Measurements from ENCODE around the gene PARD6G.

PARD6G gene

DNA sequence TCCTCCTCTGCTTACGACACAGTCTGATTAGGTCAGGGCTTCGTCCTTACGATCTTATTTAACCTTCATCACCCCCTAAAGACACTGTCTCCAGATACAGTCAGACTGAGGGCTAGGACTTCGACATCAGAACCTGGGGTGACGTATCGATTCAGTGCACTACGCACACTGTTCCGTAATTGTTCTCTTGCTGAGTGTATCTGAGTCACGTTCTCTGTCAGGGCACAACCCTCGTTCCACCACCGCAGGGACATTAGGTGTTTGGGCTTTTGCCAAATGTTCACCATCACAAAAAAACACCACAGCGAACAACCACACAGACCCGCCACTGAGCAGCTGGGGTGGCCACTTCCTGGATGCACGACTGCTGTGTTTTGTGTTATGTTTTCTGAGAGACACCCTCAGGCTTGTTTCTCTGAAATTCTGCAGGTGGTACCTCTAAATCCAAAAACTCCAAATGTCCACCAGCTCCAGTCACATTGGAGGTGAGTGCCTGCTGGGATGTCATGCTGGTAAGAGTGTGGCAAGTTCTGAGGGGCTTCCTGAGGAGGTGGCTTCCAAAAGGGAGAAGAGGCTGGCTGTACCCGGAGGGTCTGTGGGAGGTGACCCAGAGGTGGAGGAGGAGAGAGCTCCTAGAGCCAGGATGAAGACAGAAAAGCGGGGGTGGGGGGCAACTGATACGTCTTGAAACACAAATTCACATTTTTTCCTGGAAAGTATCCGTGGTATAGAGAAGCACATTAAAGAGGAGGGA, 71.7 kb downstream of the PARD6G start:
- Histone ChIP-seq H3K9ac (no peak overlapping the region), H4K20me1 (no peaks in the 10 kb centered on the region), H3K4me3 (no peak overlapping the region), H3K27ac (no peak overlapping the region), H3K9me3 (replicated peaks in 1 of 11) (no peaks in the 10 kb centered on the region), H3K27me3 (no peaks in the 10 kb centered on the region), H3K36me3 (no peaks in the 10 kb centered on the region), H3K4me2 (peak overlapping the region in 8 of 11 experiments; percentile 17 to 56 (median 40); a peak in 14 of 22 replicates), H3K4me1 (peaks cover 14 to 27% (median 23%) of the 10 kb centered on the region in 10 experiments)
- TF ChIP-seq Cebpa-rat (IDR thresholded peaks at IDR 0.05): no peak

DNA sequence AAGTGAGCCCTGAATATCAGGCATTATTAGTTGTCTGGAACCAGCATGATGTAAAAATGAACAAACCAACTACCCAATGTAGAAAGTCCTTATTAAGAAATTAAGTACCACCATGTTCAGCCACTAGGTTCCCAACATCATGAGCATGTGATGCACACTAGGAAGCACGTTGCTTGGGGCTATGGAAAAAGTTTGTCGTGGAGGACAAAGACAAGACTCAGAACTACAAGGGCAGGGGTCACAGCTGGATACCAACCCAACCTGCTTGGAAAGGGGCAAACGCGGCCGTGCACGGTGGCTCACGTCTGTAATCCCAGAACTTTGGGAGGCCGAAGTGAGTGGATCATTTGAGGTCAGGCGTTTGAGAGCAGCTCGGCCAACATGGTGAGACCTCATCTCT, 74.3 kb downstream of the PARD6G start:
- H4K20me1 ChIP-seq: no peaks in the 10 kb centered on the region
- peaks cover 14 to 41% (median 32%) of the 10 kb centered on the region in 10 experiments for H3K4me1 ChIP-seq
- H3K9me3 ChIP-seq (replicated peaks in 1 of 11): no peaks in the 10 kb centered on the region
- no peak overlapping the region for H3K9ac ChIP-seq
- no peaks in the 10 kb centered on the region for H3K27me3 ChIP-seq
- no peak for TF ChIP-seq Cebpa-rat (IDR thresholded peaks at IDR 0.05)
- H3K36me3 ChIP-seq: no peaks in the 10 kb centered on the region
- H3K27ac ChIP-seq: no peak overlapping the region
- no peak overlapping the region for H3K4me3 ChIP-seq
- no peak overlapping the region for H3K4me2 ChIP-seq

DNA sequence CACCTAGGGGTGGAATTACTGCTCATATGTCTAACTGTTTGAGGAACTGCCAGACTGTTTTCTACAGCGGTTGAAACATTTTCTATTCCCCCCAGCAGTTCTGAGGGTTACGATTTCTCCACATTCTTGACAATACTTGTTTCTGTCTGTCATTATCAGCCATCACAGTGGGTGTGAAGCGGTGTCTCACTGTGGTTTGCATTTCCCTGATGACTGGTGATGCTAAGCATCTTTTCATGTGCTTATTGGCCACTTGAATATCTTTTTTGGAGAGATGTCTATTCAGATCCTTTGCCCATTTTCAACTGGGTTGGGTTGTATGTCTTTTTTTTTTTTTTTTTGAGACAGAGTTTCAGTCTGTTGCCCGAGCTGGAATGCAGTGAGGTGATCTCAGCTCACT, 75.3 kb downstream of the PARD6G start:
- Histone ChIP-seq H3K4me2 (no peak overlapping the region), H4K20me1 (no peaks in the 10 kb centered on the region), H3K9ac (no peak overlapping the region), H3K4me1 (peaks cover 16 to 50% (median 39%) of the 10 kb centered on the region in 10 experiments), H3K4me3 (no peak overlapping the region), H3K27me3 (no peaks in the 10 kb centered on the region), H3K9me3 (replicated peaks in 1 of 11) (peaks cover 0 to 7% (median 0%) of the 10 kb centered on the region in 11 experiments; a peak in 5 of 22 replicates), H3K27ac (no peak overlapping the region), H3K36me3 (no peaks in the 10 kb centered on the region)
- no peak for TF ChIP-seq Cebpa-rat (IDR thresholded peaks at IDR 0.05)

DNA sequence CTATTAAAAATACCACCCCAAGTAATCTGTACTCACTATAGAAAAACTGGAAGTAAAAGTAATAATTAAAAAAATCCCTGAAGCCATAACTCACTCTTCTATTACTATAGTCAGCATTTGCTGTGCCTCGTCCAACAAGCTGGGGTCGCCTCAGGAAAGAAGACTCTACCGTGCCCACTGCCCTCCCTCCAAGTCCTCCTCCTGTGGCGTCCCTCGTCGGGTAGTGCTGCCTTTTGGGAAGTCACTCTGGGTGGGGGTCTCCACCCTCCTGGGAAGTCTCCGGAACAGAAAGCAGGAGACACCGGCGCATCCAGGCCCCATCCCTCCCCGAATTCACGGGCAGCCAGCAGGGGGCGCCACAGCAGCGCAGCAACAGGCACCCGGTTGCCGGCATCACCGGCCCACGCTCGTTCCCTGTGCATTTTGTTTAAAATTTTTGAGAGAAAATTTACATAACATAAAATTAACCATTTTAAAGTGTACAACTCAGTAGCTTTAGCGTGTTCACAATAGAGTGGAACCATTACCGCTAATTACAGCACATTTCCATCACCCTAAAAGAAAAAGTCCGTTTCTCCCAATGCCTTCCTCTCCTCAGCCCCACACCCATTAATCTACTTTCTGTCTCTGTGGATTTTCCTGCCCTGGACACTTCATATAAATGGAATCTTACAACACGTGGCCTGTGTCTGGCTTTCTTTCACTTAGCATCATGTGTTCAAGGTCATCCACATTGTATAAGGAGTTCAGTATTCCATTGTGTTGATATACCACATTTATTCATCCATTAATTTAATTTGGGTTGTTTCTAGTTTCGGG, 76.1 kb downstream of the PARD6G start:
- H4K20me1 ChIP-seq: no peaks in the 10 kb centered on the region
- H3K9me3 ChIP-seq (replicated peaks in 1 of 11): peaks cover 0 to 15% (median 6%) of the 10 kb centered on the region in 11 experiments; a peak in 15 of 22 replicates
- H3K36me3 ChIP-seq: no peaks in the 10 kb centered on the region
- peaks cover 16 to 48% (median 39%) of the 10 kb centered on the region in 10 experiments for H3K4me1 ChIP-seq
- no peak overlapping the region for H3K4me2 ChIP-seq
- no peak overlapping the region for H3K9ac ChIP-seq
- TF ChIP-seq Cebpa-rat (IDR thresholded peaks at IDR 0.05): no peak
- H3K27me3 ChIP-seq: no peaks in the 10 kb centered on the region
- H3K27ac ChIP-seq: no peak overlapping the region
- no peak overlapping the region for H3K4me3 ChIP-seq

DNA sequence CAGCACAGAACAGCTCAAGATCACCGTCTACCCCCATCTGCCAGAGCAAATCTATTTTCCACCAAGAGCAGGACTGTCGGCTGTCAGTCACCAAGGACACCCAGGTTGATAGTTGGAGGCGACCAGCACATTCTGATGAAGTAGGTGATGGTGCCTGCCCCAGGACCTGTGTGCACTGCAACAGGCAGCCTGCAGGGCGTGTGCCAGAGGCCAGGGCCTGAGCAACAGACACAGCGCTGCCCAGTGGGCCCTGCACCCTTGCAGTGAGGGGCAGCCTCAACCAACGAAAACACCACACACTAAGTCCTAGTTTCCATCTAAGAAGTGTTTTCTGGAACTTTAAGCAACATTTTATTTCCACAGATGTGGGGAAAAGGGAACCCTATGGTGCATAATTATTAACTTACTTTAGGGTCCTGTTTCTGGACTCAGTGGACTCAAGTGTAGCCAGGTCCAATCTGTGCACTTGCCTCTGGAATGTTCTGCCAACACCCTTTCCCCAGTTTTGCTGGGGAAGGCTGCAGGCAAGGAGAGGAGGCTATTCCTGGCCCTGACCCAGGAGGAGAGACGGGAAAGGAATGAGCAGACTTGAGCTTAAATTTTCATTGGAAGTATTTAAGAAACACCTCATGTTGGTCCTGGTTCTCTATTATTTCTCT, 76.8 kb downstream of the PARD6G start:
- Histone ChIP-seq H3K4me2 (peak overlapping the region in 7 of 11 experiments; percentile 11 to 89 (median 82); a peak in 10 of 22 replicates), H4K20me1 (no peaks in the 10 kb centered on the region), H3K9ac (no peak overlapping the region), H3K9me3 (replicated peaks in 1 of 11) (peaks cover 5 to 22% (median 14%) of the 10 kb centered on the region in 11 experiments), H3K36me3 (no peaks in the 10 kb centered on the region), H3K4me3 (no peak overlapping the region), H3K4me1 (peaks cover 16 to 42% (median 34%) of the 10 kb centered on the region in 10 experiments), H3K27me3 (no peaks in the 10 kb centered on the region), H3K27ac (no peak overlapping the region)
- no peak for TF ChIP-seq Cebpa-rat (IDR thresholded peaks at IDR 0.05)

DNA sequence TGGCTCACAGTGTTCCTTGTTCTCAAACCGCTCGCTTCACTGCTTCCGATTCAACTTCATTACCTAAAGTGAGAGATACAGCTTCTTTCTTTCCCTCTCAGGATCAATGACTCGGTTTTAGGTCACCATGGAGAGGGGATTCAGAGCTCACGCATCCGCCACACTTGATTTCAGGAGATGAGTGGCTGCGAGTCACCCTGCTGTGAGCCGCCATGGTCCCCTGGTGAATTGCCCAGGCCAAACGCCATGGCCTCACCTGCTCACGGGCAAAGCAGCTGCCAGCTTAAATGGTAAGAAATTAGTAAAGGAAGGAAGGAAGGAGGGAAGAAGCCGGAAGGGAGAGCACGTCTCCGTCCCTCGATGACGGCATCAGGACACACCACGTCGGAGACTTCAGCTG, 77.7 kb downstream of the PARD6G start:
- Histone ChIP-seq H3K36me3 (0 out of 22 replicates have a peak, but pooled peaks cover 0 to under 1% (median 0%) of the 10 kb centered on the region in 11 experiments), H3K9ac (no peak overlapping the region), H3K27ac (0 out of 22 replicates have a peak overlapping the region, but pooled peaks of 1 of the 11 experiments have one; percentile 9), H3K4me2 (peak overlapping the region; percentile 62 to 91 (median 82)), H3K4me1 (peaks cover 16 to 36% (median 29%) of the 10 kb centered on the region in 10 experiments), H4K20me1 (no peaks in the 10 kb centered on the region), H3K4me3 (no peak overlapping the region), H3K27me3 (no peaks in the 10 kb centered on the region), H3K9me3 (replicated peaks in 1 of 11) (peaks cover 14 to 31% (median 23%) of the 10 kb centered on the region in 11 experiments)
- no peak for TF ChIP-seq Cebpa-rat (IDR thresholded peaks at IDR 0.05)

DNA sequence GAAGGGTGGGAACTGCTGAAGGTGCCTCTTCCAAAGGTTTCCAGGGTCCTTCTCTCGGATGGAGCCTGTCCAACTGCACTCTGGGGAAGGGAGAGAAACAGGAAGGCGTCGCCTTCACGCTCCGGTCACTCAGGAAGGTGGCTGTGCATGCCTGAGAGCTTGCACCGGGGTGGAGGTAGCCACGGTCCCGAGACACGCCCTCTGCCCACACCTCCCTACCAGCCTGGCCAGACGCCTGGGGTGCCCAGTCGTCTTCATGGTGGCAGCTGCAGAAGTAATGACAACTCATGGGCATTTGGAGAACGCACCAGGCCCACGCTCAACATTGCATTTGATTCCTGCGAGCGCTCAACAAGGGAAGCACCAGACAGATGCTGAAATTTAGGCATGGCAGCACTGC, 78.3 kb downstream of the PARD6G start:
- peaks cover 20 to 38% (median 29%) of the 10 kb centered on the region in 11 experiments for H3K9me3 ChIP-seq (replicated peaks in 1 of 11)
- H3K4me3 ChIP-seq: no peak overlapping the region
- H3K36me3 ChIP-seq: peaks cover 0 to 7% (median 0%) of the 10 kb centered on the region in 11 experiments; a peak in 3 of 22 replicates
- H3K4me1 ChIP-seq: peaks cover 16 to 36% (median 29%) of the 10 kb centered on the region in 10 experiments
- peak overlapping the region; percentile 62 to 91 (median 82) for H3K4me2 ChIP-seq
- TF ChIP-seq Cebpa-rat (IDR thresholded peaks at IDR 0.05): no peak
- H3K27me3 ChIP-seq: no peaks in the 10 kb centered on the region
- H3K27ac ChIP-seq: 0 out of 22 replicates have a peak overlapping the region, but pooled peaks of 1 of the 11 experiments have one; percentile 9
- H3K9ac ChIP-seq: no peak overlapping the region
- no peaks in the 10 kb centered on the region for H4K20me1 ChIP-seq

DNA sequence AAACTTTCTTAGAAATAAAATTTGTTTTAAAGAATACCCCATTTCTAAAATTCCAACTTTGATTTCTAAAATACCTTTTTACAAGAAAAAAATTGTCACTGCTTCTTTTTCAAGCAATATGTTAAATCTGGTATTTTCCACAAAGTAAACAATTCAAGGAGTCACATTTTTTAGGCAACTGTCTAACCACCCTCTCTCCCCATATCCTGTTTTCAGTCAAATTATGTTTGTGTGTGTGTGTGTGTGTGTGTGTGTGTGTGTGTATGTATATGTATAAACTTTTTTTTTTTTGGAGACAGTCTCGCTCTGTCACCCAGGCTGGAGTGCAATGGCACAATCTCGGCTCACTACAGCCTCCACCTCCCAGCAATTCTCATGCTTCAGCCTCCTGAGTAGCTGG, 79.0 kb downstream of the PARD6G start:
- H3K36me3 ChIP-seq: peaks cover 0 to 12% (median 0%) of the 10 kb centered on the region in 11 experiments; a peak in 3 of 22 replicates
- no peak for TF ChIP-seq Cebpa-rat (IDR thresholded peaks at IDR 0.05)
- H4K20me1 ChIP-seq: no peaks in the 10 kb centered on the region
- H3K9me3 ChIP-seq (replicated peaks in 1 of 11): peaks cover 27 to 44% (median 36%) of the 10 kb centered on the region in 11 experiments
- H3K9ac ChIP-seq: no peak overlapping the region
- H3K27me3 ChIP-seq: no peaks in the 10 kb centered on the region
- peaks cover 16 to 36% (median 29%) of the 10 kb centered on the region in 10 experiments for H3K4me1 ChIP-seq
- no peak overlapping the region for H3K27ac ChIP-seq
- no peak overlapping the region for H3K4me3 ChIP-seq
- peak overlapping the region in 10 of 11 experiments; percentile 71 to 91 (median 83); a peak in 18 of 22 replicates for H3K4me2 ChIP-seq

Data from BLaER1 treated with 17β-estradiol and CSF1 and Interleukin-3, amounts not matched to agents 10 nM and 100 nM (cell line).